Activated CD8-positive, alpha-beta memory T cell treated with anti-CD3 and anti-CD28 coated beads, Interleukin-2, amount 50 U/mL, for 1 hour (primary cell): ENCODE data around the gene SLC25A15.
"Not testable (repeated sequence)": the region's sequence is repeated elsewhere in the genome, so short reads cannot be mapped to it uniquely, and the experiment has no call there.

ENCODE experiments used
- DNase-seq: peaks from one replicate; pipeline ENCODE4 v3.0.0-alpha.2; 2020; ENCODE audit errors: extremely low read depth

Gene SLC25A15

DNA sequence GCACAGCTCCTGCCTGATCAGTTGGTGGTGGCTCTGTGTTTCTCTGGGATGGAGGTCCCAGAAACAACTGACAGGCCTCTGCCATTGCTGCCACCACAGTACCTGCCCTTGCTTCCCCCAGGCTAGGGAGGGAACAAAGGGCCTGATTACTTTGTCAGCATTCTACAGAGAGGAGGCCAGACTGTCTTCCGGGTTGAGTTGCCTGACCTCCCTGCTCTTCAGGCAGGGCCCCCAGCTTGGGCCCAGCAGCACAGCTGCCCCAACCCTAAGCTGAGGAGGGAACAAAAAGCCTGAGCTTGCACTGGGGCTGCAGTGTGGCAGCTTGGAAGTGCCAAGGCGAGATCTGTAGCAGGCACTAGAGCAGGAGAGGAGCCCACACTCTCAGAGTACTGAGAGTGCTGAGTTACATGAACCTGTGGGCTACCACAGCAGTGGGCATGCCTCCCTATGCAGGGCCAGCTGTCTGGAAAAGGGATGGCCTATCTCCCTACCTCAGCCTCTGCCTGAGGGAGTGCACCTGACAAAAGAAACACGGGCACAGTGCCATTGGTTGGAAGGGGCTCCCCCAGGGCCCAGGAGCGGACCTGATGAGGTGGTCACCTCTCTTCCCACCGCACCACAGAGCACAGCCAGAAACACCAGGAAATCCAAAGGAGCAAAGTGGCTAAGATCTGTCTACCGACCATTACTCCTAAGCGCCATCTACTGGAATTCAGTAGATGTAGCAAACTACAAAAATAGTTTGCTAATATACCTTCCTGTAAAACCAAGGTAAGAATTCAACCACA is 24.4 kb downstream of the SLC25A15 start:
- DNase-seq: no peak

DNA sequence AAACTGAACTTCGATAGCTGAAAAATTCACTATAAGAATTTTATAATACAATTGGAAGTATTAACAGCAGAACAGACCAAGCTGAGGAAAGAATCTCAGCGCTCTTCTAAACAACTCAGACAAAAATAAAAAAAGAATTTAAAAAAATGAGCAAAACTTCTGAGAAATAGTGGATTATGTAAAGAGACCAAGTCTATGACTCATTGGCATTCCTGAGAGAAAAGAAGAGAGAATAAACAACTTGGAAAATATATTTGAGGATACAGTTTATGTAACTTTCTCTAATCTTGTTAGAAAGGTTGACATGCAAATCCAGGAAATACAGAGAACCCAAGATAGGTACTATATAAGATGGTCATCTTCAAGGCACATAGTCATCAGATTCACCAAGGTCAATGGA is 25.4 kb downstream of the SLC25A15 start:
- no peak for DNase-seq

DNA sequence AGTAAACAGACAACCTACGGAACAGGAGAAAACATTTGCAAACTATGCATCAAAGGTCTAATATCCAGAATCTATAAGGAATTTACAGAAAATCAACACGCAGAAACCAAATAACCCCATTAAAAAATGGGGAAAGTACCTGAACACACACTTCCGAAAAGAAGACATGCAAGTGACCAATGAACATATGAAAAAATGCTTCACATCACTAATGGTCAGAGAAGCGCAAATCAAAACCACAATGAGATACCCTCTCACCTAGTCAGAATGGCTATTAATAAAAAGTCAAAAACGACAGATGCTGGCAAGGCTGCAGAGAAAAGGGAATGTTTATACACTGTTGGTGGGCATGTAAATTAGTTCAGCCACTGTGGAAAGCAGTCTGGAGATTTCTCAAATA is 29.5 kb downstream of the SLC25A15 start:
- DNase-seq: no peak

DNA sequence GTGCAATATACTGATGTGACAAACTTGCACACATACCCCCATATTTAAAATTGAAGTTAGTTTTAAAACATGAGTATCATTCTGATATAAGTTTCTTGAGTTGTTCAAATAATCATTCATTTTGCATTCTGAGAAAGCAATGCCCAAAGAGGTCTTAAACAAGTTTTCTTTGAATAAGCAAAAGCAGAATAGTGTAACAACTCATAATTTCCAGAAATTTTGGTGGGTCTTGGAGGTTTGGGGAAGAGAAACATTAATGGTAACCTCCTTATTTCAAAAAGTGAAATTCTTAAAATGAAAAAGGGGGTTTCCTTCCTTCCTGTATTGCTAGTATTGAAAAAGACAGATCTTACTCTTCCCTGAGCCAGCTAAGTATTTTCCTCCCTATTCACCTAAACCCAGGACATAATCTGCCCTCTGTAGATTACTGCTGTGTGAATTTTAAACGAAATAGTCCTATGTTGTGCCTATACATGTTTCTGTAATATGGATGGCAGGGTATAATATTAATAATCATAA is 30.4 kb downstream of the SLC25A15 start:
- no peak for DNase-seq

DNA sequence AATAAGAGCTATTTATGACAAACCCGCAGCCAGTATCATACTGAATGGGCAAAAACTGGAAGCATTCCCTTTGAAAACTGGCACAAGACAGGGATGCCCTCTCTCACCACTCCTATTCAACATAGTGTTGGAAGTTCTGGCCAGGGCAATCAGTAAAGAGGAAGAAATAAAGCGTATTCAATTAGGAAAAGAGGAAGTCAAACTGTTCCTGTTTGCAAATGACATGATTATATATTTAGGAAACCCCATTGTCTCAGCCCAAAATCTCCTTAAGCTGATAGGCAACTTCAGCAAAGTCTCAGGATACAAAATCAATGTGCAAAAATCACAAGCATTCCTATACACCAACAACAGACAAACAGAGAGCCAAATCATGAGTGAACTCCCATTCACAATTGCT is 50.3 kb downstream of the SLC25A15 start:
- not testable (repeated sequence) for DNase-seq

DNA sequence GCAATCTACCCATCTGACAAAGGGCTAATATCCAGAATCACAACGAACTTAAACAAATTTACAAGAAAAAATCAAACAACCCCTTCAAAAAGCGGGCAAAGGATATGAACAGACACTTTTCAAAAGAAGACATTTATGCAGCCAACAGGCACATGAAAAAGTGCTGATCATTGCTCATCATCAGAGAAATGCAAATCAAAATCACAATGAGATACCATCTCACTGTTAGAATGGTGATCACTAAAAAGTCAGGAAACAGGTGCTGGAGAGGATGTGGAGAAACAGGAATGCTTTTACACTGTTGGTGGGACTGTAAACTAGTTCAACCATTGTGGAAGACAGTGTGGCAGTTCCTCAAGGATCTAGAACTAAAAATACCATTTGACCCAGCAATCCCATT is 51.5 kb downstream of the SLC25A15 start:
- DNase-seq: not testable (repeated sequence)
